ENCODE measurements around the gene SPAG7. TPM values are rescaled to one million over a fixed set of nuclear protein-coding genes. Genes with fewer than 3 reads are reported as not detected.

The SPAG7 gene
- total RNA-seq, 1 experiment from 2014 or later = 97.3 TPM

DNA sequence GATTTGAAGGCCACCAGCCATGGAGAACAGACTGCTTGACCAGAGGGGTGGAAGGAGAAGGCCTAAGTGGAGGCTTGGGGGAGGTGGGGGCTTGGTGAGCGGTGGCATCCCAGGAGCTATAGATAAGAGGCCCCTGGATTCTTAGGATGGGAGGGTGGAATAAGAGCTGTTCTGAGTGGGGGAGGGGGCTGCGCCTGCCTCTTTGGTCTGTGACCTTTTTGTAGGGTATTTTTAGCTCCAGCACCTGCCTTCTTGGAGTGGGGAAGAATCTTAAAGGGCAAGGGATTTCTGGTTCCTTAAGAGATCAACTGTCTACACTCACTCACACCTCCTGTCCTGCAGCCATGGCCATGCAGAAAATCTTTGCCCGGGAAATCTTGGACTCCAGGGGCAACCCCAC lies 16.1 kb downstream of the SPAG7 start:
- Mint-ChIP-seq H3K27me3 (ENCODE audit: low read depth) (no peaks in the 10 kb centered on the region), H3K4me1 (peaks cover 35% of the 10 kb centered on the region), H3K27ac (no peak overlapping the region), H3K36me3 (peaks cover 6% of the 10 kb centered on the region), H3K4me3 (peak overlapping the region; percentile 85), H3K9me3 (no peaks in the 10 kb centered on the region)
- DNase-seq (ENCODE audit: low spot score) = no peak
- no peak for ATAC-seq
- ChIA-PET POLR2A (interaction anchor here (0.7 to 2.5 kb wide), 5 partner anchors 8 to 52 kb away, joined by 3 to 18 read pairs (median 5); partner anchors contain the start of genes C17orf107, RNF167, SLC25A11 and SPAG7), CTCF (interaction anchor here (0.6 to 5.4 kb wide), 8 partner anchors 8 to 111 kb away, joined by 3 to 27 read pairs (median 4); partner anchors contain the start of genes CAMTA2, INCA1, KIF1C and RNF167)
- TF ChIP-seq, protein P1, sequence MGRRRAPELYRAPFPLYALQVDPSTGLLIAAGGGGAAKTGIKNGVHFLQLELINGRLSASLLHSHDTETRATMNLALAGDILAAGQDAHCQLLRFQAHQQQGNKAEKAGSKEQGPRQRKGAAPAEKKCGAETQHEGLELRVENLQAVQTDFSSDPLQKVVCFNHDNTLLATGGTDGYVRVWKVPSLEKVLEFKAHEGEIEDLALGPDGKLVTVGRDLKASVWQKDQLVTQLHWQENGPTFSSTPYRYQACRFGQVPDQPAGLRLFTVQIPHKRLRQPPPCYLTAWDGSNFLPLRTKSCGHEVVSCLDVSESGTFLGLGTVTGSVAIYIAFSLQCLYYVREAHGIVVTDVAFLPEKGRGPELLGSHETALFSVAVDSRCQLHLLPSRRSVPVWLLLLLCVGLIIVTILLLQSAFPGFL (CRISPR knock-in tag; IDR thresholded peaks at IDR 0.05; ENCODE audit: borderline replicate concordance) = no peak
- TF ChIP-seq, protein P2, sequence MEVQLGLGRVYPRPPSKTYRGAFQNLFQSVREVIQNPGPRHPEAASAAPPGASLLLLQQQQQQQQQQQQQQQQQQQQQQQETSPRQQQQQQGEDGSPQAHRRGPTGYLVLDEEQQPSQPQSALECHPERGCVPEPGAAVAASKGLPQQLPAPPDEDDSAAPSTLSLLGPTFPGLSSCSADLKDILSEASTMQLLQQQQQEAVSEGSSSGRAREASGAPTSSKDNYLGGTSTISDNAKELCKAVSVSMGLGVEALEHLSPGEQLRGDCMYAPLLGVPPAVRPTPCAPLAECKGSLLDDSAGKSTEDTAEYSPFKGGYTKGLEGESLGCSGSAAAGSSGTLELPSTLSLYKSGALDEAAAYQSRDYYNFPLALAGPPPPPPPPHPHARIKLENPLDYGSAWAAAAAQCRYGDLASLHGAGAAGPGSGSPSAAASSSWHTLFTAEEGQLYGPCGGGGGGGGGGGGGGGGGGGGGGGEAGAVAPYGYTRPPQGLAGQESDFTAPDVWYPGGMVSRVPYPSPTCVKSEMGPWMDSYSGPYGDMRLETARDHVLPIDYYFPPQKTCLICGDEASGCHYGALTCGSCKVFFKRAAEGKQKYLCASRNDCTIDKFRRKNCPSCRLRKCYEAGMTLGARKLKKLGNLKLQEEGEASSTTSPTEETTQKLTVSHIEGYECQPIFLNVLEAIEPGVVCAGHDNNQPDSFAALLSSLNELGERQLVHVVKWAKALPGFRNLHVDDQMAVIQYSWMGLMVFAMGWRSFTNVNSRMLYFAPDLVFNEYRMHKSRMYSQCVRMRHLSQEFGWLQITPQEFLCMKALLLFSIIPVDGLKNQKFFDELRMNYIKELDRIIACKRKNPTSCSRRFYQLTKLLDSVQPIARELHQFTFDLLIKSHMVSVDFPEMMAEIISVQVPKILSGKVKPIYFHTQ (CRISPR knock-in tag; IDR thresholded peaks at IDR 0.05) = no peak
- TF ChIP-seq CBFB (CRISPR knock-in tag; IDR thresholded peaks at IDR 0.05; ENCODE audit: low read depth) (no peak), NR3C1 (CRISPR knock-in tag; conservative IDR thresholded peaks at IDR 0.05; ENCODE audit: low read depth) (no peak), ESRRA (CRISPR knock-in tag; IDR thresholded peaks at IDR 0.05; ENCODE audit: borderline replicate concordance) (no peak), IRF2 (CRISPR knock-in tag; IDR thresholded peaks at IDR 0.05; ENCODE audit: borderline replicate concordance, low read depth) (no peak), ZNF263 (CRISPR knock-in tag; IDR thresholded peaks at IDR 0.05; ENCODE audit: low read depth) (no peak), ZNF232 (CRISPR knock-in tag; IDR thresholded peaks at IDR 0.05) (no peak)
- TF ChIP-seq, protein P3, sequence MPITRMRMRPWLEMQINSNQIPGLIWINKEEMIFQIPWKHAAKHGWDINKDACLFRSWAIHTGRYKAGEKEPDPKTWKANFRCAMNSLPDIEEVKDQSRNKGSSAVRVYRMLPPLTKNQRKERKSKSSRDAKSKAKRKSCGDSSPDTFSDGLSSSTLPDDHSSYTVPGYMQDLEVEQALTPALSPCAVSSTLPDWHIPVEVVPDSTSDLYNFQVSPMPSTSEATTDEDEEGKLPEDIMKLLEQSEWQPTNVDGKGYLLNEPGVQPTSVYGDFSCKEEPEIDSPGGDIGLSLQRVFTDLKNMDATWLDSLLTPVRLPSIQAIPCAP (CRISPR knock-in tag; IDR thresholded peaks at IDR 0.05) = no peak
- TF ChIP-seq, protein P4, sequence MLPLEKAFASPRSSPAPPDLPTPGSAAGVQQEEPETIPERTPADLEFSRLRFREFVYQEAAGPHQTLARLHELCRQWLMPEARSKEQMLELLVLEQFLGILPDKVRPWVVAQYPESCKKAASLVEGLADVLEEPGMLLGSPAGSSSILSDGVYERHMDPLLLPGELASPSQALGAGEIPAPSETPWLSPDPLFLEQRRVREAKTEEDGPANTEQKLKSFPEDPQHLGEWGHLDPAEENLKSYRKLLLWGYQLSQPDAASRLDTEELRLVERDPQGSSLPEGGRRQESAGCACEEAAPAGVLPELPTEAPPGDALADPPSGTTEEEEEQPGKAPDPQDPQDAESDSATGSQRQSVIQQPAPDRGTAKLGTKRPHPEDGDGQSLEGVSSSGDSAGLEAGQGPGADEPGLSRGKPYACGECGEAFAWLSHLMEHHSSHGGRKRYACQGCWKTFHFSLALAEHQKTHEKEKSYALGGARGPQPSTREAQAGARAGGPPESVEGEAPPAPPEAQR (CRISPR knock-in tag; IDR thresholded peaks at IDR 0.05) = no peak

DNA sequence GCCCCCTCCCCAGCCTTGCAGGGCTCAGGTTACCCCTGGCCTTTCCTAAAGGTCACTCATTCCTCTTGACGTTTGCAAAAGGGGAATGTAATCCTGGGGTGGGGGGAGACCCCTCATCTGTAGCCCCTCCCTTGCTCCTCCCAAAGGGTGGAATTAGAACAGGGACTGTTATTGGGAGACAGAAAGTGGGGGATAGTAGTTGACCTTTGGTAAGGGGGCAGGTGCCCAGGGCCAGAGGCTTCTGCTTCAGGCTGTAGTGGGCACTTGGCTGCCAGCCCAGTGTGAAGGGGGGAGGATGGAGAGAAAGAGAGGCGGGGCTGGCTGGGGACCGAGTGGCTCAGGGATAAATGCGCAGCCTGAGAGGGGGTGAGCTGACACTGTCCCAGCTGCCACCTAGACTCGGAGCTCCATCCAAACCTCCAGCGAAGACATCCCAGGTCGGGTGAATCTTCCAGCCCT lies 16.8 kb downstream of the SPAG7 start, which contains the start of gene ENO3:
TSS of gene ENO3 (plus strand) at position 374 of the 459 bp plus-strand sequence. CDS start 711 bp downstream, outside the sequence.
- Mint-ChIP-seq H3K27ac (peak within 1 kb of the TSS; percentile 96), H3K4me1 (peaks cover 39% of the 10 kb centered on the region), H3K36me3 (peaks cover 12% of the 10 kb centered on the region), H3K4me3 (peak within 1 kb of the TSS; percentile 85), H3K27me3 (ENCODE audit: low read depth) (no peaks in the 10 kb centered on the region), H3K9me3 (no peaks in the 10 kb centered on the region)
- DNase-seq (ENCODE audit: low spot score) (peak; percentile 42), ATAC-seq (peak; percentile 4)
- TF ChIP-seq, protein P5, sequence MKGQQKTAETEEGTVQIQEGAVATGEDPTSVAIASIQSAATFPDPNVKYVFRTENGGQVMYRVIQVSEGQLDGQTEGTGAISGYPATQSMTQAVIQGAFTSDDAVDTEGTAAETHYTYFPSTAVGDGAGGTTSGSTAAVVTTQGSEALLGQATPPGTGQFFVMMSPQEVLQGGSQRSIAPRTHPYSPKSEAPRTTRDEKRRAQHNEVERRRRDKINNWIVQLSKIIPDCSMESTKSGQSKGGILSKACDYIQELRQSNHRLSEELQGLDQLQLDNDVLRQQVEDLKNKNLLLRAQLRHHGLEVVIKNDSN (CRISPR knock-in tag; IDR thresholded peaks at IDR 0.05) = no peak
- TF ChIP-seq, protein P6, sequence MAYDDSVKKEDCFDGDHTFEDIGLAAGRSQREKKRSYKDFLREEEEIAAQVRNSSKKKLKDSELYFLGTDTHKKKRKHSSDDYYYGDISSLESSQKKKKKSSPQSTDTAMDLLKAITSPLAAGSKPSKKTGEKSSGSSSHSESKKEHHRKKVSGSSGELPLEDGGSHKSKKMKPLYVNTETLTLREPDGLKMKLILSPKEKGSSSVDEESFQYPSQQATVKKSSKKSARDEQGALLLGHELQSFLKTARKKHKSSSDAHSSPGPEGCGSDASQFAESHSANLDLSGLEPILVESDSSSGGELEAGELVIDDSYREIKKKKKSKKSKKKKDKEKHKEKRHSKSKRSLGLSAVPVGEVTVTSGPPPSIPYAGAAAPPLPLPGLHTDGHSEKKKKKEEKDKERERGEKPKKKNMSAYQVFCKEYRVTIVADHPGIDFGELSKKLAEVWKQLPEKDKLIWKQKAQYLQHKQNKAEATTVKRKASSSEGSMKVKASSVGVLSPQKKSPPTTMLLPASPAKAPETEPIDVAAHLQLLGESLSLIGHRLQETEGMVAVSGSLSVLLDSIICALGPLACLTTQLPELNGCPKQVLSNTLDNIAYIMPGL (CRISPR knock-in tag; IDR thresholded peaks at IDR 0.05) = peak; percentile 41; the same call in 1 of the 2 replicates
- ChIA-PET POLR2A (interaction anchor here (1.0 to 2.5 kb wide), 4 partner anchors 11 to 51 kb away, joined by 3 to 18 read pairs (median 6); partner anchors contain the start of genes C17orf107, RNF167, SLC25A11 and SPAG7), CTCF (interaction anchor here (0.5 to 5.4 kb wide), 10 partner anchors 8 to 111 kb away, joined by 3 to 27 read pairs (median 4); partner anchors contain the start of genes INCA1, KIF1C, RNF167 and SLC25A11)
